ENCODE data around the gene MEI4. TPM values are rescaled to one million over a fixed set of nuclear protein-coding genes. Genes with fewer than 3 reads are reported as not detected.

Gene MEI4
- total RNA-seq, 1 donor from 2014 or later, result not detected

DNA sequence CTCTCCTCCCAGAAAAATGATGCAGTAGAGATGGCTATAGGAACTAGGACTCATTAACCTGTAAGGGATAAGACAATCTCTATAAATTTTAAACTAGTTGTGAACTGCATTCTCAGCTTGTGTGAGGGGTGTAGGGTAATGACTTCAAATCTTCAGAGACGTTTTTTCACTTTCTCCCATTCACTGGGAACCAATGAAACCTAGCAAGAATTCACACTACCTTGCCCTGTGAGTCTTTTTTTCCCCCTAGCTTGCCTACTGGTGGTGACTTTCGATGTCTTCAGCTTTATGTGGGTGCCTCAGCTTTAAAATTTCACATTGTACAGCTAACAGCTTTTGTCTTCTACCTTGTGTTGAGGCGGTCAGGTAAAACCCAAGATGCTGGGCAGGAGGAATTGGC lies 192.0 kb downstream of the MEI4 start:
- Mint-ChIP-seq H3K36me3 (ENCODE audit: unreplicated experiment) (no peaks in the 10 kb centered on the region), H3K27me3 (ENCODE audit: unreplicated experiment) (peaks cover 2% of the 10 kb centered on the region), H3K4me1 (ENCODE audit: unreplicated experiment) (no peaks in the 10 kb centered on the region), H3K4me3 (ENCODE audit: unreplicated experiment) (no peak overlapping the region), H3K27ac (ENCODE audit: unreplicated experiment) (no peak overlapping the region), H3K9me3 (ENCODE audit: unreplicated experiment) (no peaks in the 10 kb centered on the region)
- TF ChIP-seq, protein P1, sequence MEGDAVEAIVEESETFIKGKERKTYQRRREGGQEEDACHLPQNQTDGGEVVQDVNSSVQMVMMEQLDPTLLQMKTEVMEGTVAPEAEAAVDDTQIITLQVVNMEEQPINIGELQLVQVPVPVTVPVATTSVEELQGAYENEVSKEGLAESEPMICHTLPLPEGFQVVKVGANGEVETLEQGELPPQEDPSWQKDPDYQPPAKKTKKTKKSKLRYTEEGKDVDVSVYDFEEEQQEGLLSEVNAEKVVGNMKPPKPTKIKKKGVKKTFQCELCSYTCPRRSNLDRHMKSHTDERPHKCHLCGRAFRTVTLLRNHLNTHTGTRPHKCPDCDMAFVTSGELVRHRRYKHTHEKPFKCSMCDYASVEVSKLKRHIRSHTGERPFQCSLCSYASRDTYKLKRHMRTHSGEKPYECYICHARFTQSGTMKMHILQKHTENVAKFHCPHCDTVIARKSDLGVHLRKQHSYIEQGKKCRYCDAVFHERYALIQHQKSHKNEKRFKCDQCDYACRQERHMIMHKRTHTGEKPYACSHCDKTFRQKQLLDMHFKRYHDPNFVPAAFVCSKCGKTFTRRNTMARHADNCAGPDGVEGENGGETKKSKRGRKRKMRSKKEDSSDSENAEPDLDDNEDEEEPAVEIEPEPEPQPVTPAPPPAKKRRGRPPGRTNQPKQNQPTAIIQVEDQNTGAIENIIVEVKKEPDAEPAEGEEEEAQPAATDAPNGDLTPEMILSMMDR (IDR thresholded peaks at IDR 0.05), result no peak
- DNase-seq (ENCODE audit: extremely low spot score, unreplicated experiment), result no peak

DNA sequence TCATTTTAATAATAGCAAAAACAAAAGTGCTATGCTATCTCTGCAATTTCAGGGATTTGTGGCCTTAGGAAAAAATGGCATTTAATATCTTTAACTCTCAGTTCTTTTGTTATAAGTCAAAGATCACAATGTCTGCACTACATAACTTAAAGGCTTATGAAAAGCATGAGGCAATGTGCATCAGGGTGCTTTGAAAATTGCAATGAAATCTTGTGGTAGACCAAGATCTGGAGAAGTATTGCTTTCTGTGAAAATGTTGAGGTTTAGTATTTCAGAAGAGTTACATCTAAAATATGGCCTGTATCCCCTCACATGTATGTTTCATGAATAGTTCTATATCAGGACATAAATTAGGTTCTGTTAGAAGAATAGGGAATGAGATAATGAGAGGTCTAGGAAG lies 200.6 kb downstream of the MEI4 start:
- H3K27ac Mint-ChIP-seq (ENCODE audit: unreplicated experiment), result no peak overlapping the region

GRCh38 chr6:77856391-77856790 lies 203.6 kb downstream of the MEI4 start:
- TF ChIP-seq, protein P1 (IDR thresholded peaks at IDR 0.05), result no peak
- H3K27me3 Mint-ChIP-seq (ENCODE audit: unreplicated experiment), result peaks cover 2% of the 10 kb centered on the region
- peaks cover 5% of the 10 kb centered on the region for H3K9me3 Mint-ChIP-seq (ENCODE audit: unreplicated experiment)
- no peak overlapping the region for H3K27ac Mint-ChIP-seq (ENCODE audit: unreplicated experiment)
- no peak for DNase-seq (ENCODE audit: extremely low spot score, unreplicated experiment)
- no peak overlapping the region for H3K4me3 Mint-ChIP-seq (ENCODE audit: unreplicated experiment)
- no peaks in the 10 kb centered on the region for H3K4me1 Mint-ChIP-seq (ENCODE audit: unreplicated experiment)
- no peaks in the 10 kb centered on the region for H3K36me3 Mint-ChIP-seq (ENCODE audit: unreplicated experiment)

More for the DNA sequence above, 200.6 kb downstream of the MEI4 start:
- peaks cover 2% of the 10 kb centered on the region for H3K27me3 Mint-ChIP-seq (ENCODE audit: unreplicated experiment)
- H3K36me3 Mint-ChIP-seq (ENCODE audit: unreplicated experiment), result no peaks in the 10 kb centered on the region
- no peak overlapping the region for H3K4me3 Mint-ChIP-seq (ENCODE audit: unreplicated experiment)
- DNase-seq (ENCODE audit: extremely low spot score, unreplicated experiment), result no peak
- no peaks in the 10 kb centered on the region for H3K9me3 Mint-ChIP-seq (ENCODE audit: unreplicated experiment)
- H3K4me1 Mint-ChIP-seq (ENCODE audit: unreplicated experiment), result no peaks in the 10 kb centered on the region
- TF ChIP-seq, protein P1 (IDR thresholded peaks at IDR 0.05), result no peak

DNA sequence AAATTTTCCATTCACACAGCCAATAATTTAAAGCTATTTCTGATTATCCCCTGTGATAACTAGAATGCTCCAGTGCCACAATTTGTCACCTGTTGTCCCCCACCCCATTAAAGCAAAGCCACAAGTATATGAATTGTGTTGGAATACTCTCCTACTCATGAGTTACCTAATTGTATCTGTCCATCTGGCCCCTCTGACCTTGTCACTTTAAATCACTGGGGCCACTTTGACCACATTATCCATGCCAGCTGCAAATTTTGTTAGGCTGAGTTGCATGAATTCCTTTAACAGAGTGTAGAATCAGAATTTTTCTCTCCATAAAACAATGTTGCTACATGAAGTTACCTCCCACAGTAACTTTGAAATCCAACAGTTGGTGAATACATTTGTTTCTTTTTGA lies 204.6 kb downstream of the MEI4 start:
- Mint-ChIP-seq H3K9me3 (ENCODE audit: unreplicated experiment) (peaks cover 11% of the 10 kb centered on the region), H3K27ac (ENCODE audit: unreplicated experiment) (no peak overlapping the region), H3K27me3 (ENCODE audit: unreplicated experiment) (peaks cover 2% of the 10 kb centered on the region), H3K4me3 (ENCODE audit: unreplicated experiment) (no peak overlapping the region), H3K36me3 (ENCODE audit: unreplicated experiment) (no peaks in the 10 kb centered on the region), H3K4me1 (ENCODE audit: unreplicated experiment) (no peaks in the 10 kb centered on the region)
- DNase-seq (ENCODE audit: extremely low spot score, unreplicated experiment), result no peak
- TF ChIP-seq, protein P1 (IDR thresholded peaks at IDR 0.05), result no peak

DNA sequence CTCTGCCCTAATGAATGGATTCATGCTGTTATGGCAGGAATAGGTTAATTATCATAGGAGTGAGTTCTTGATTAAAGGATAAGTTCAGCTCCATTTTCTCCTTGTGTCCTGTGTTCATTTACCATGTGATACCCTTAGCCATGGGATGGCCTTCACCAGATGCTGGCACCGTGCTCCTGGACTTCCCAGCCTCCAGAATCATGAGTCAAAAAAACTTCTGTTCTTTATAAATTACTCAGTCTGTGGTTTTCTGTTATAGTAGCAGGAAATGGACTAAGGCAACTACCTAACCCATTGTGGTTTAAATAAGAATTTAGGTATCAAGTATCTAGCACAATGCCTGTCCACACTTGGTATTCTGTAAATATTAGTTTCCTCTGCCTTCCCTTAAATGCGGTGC lies 223.5 kb downstream of the MEI4 start:
- Mint-ChIP-seq H3K27me3 (ENCODE audit: unreplicated experiment) (no peaks in the 10 kb centered on the region), H3K4me1 (ENCODE audit: unreplicated experiment) (peaks cover 8% of the 10 kb centered on the region), H3K9me3 (ENCODE audit: unreplicated experiment) (peaks cover 7% of the 10 kb centered on the region), H3K36me3 (ENCODE audit: unreplicated experiment) (no peaks in the 10 kb centered on the region), H3K27ac (ENCODE audit: unreplicated experiment) (no peak overlapping the region), H3K4me3 (ENCODE audit: unreplicated experiment) (no peak overlapping the region)
- TF ChIP-seq, protein P1 (IDR thresholded peaks at IDR 0.05), result no peak
- no peak for DNase-seq (ENCODE audit: extremely low spot score, unreplicated experiment)

Measured in osteocyte (in vitro differentiated cells).